HS-5 (cell line): ENCODE data around the gene HIVEP1.
"Not testable (repeated sequence)": the region's sequence is repeated elsewhere in the genome, so short reads cannot be mapped to it uniquely, and the experiment has no call there.

Experiments
- DNase-seq: peaks from one replicate; pipeline ENCODE4 v3.0.0-alpha.2; 2012; ENCODE audit warnings: low read depth

The HIVEP1 gene

GRCh38 chr6:12090714-12091113 lies 78.6 kb downstream of the HIVEP1 start:
- no peak for DNase-seq

DNA sequence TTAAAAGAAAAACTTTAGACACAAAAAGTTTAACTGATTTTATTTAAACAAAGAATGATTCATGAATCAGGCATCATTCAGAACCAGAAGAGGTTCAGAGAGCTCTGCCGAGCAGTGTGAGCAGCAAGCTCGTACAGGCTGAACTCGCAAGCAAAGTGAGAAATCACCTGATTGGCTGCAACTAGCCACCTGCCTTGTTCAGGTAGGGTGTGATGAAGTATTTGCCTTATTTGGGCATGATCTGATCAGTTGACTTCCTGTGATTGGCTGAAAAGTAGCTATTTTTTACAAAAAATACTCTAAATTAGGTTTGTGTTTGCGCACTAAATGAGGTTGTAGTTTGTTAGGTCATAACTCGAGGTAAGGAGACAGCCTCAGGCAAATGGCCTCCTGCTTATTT lies 80.7 kb downstream of the HIVEP1 start:
- no peak for DNase-seq

GRCh38 chr6:12094689-12095088 lies 82.6 kb downstream of the HIVEP1 start:
- DNase-seq = no peak

- DNase-seq = no peak
Observed at GRCh38 chr6:12096342-12096741, 84.2 kb downstream of the HIVEP1 start.

DNA sequence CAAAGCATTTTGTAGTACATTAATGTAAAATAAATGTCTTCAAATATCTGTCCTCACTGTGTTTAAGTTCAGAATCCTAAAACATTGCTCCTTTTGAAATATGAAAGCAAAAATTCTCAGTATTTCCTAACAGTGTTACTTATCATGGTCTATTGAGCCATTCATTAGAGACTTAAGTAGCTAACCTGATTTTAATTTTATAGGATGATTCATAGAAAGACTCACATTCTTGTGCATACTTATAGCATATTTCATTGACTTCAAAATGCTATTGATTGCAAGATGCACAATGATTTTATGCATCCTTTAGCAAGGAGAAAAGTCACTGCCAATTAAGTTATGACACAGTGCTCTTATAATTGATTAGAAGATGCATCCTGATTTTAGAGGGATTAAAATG lies 85.7 kb downstream of the HIVEP1 start:
- peak; percentile 56 for DNase-seq

DNA sequence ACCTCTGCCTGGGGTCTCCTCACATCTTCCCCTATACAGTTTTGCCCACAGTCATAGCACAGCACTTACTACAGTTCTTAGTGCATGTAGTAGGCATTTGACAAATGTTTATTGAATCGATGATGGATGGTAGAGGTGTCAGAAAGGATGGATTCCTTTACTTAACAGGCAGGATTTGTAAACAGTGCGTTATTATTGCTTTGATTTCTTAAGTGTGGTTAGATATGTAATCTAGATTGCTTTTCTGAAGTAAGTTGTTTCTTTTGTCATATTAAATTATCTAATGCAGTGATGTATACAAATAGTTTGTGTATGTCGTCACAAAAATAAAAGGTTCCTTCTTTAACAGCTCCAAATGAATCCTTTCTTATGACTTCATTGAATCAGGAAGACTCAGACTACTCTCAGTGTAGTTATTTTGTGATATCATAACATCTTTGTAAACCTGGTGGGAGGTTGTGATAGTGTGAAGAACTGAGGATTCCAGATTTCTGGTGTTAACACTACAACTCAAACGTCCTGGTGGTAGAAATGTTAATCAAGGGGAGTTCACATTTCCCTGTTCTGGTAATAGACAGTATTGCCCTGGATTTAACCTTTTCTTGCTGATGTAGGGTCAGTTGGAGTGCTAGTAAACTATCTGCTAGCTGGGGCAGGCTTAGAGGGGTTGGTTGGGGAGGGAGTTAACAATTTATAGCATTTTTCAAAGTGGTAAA lies 87.7 kb downstream of the HIVEP1 start:
- no peak for DNase-seq

- no peak for DNase-seq
Observed at GRCh38 chr6:12101048-12101447, 88.9 kb downstream of the HIVEP1 start.

DNA sequence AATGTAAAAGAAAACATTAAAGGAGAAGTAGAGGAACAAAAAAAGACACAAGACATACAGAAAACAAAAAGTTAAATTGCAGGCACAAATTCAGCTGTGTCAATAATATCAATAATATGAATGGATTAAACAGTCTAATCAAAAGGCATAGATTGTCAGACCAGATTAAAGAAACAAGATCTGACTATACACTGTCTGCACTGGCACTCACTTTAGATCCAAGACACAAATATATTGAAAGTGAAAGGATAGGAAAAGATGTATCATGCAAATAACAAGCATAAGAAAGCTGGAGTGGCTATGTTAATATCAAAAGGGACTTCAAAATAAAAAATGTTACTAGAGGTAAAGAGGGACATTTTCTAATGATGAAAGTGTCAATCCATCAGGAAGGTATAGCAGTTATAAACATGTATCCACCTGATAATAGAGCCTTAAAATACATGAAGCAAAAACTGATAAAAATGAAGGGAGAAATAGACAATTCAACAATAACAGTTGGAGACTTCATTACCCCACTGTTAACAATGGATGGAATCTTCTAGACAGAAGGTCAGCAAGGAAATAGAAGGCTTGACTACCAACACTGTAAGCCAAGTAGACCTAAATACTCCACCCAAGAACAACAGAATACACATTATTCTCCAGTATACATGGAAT lies 89.7 kb downstream of the HIVEP1 start:
- no peak for DNase-seq

DNA sequence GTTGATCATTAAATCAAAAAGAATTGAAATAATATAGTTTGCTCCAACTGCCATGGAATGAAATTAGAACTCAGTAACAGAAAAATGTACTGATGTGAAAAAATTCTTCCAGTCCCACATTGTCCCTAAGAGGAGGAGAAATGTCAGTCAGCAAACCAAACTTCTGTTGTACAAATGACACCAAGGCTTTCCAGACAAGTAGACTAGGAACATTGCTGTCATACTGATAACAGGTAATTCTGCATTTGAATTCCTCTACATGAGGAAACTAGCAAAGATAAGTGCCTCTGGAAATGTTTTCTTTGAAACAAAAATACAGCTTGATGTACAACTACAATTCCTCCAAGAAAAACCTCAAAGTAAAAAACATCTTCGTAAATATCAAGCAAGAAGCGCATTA lies 90.2 kb downstream of the HIVEP1 start:
- DNase-seq = no peak

DNA sequence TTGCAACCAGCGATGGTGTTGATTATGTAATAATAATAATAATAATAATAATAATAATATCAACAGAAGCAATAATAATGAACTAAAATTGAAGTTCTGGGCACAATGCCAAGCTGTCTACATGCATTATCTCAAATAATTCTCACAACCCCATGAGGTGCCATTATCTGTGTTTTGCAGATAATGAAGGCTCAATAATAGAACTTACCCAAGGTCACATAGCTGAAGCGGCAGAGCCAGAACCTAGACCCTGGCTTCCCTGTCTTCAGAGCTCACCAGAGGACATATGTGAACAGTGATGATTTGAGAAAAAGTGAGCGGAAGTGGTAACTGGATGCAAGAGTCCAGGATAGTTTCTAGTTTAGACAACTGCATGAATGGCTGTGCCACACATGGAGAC lies 91.0 kb downstream of the HIVEP1 start:
- DNase-seq = no peak

GRCh38 chr6:12105271-12105670 lies 93.2 kb downstream of the HIVEP1 start:
- DNase-seq = no peak

GRCh38 chr6:12108376-12108775 lies 96.3 kb downstream of the HIVEP1 start:
- not testable (repeated sequence) for DNase-seq

GRCh38 chr6:12110523-12111362 lies 98.6 kb downstream of the HIVEP1 start:
- DNase-seq = no peak

GRCh38 chr6:12111363-12111670 lies 99.2 kb downstream of the HIVEP1 start:
- DNase-seq = no peak

- DNase-seq = no peak
Observed at GRCh38 chr6:12112540-12113189, 100.6 kb downstream of the HIVEP1 start.

- DNase-seq = peak; percentile 60
Observed at GRCh38 chr6:12113190-12113577, 101.1 kb downstream of the HIVEP1 start.

DNA sequence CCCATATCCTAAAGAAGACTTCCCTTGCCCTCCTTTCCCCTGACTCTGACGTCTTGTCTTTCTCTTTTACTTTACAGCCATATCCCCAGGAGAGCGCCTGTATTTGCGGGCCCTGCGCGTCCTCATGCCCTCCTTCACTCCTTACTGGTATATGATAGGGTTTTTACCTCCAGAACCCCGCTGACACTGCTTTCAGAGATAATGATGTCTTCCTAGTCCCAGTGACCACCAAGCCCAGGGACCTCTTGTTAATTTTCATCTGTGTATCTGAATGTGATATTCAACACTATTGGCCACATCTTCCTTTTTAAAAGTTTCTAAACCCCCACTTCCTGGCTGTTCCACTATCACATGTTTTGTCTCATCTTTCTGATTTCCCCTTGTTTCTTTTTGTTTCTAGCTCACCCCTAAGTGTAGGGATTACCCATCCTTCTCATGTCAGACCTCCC lies 102.0 kb downstream of the HIVEP1 start:
- DNase-seq = no peak

GRCh38 chr6:12115001-12115400 lies 102.9 kb downstream of the HIVEP1 start:
- no peak for DNase-seq

DNA sequence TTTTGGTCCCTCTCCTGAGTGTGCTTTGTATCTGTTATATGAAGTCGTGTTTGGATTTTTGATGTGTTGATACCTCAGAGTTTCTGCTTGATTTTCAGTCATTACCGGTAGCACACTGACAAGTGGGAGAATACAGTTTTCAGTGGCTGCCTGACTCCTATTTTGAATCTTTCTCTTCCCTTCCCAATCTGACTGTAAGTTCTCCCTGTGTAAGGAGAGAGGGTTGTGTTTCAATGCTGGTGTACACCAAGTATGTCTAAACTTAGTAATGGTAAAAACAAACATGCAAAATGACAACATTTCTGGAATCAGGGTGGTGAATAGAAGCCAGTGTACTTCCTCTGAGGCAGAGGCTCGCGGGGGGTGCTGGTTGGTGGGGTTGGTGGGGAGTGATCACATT lies 103.4 kb downstream of the HIVEP1 start:
- DNase-seq = no peak

DNA sequence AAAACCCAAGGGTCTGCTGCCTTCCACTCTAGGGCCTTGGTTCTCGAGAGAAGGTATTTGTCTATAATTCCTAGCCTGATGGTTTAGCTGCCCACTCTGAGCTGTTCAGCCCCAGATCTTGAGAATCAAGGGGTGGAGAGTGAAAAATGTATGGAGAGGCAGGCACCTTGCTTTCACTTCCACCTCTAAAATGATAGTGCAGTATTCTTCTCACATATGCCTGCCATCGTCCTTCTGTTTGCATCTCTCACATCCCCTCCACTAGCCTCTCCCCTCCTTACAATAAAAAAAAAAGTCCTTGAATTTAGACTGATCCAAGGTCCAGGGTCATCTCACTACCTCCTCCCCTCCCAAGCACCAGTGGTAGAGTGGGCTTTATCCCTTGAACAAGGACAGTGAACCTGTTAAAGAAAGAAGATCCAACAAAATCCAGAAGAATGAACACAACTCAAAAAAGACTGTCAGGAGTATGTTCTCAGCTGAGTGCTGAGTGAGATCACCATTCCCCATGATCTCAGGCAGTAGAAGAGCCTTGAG lies 104.2 kb downstream of the HIVEP1 start:
- no peak for DNase-seq

DNA sequence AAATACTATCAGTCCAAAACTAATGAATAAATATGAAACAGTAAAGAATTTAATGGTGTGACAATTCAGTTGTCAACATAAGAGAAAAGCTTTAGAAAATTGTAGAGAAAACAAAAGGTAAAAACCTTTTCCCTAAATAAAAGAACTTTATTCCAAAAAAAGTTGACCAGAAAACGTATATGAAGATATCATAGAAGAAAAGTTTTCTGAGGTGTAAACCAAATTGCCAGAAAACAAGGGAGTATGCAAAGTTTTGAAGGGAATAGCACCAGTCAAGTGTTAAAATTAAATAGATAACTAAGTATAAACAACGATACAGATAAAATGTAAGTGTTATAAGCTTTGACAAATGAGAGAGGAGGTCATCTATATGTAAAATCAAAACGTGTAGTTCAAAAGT lies 104.9 kb downstream of the HIVEP1 start:
- no peak for DNase-seq

GRCh38 chr6:12118607-12119006 lies 106.5 kb downstream of the HIVEP1 start:
- no peak for DNase-seq
